Lung (tissue), 12 donors: ENCODE measurements around the gene CDC5L. TPM values are rescaled to one million over a fixed set of nuclear protein-coding genes. Genes with fewer than 3 reads are reported as not detected.
A peak's percentile ranks its signal among the peaks of the same experiment; 100 is the strongest.

Experiments
- ATAC-seq: fragments of 200-7000 bp; cut with Tn5 transposase; one replicate; pipeline ENCODE4 v1.9.1; 2020; ENCODE audit warnings: moderate number of reproducible peaks; ENCODE audit not compliant: insufficient read depth, low FRiP score
- DNase-seq, 3 donors: peaks; one replicate each; pipeline ENCODE4 v3.0.0-alpha.2; 2013 to 2017
- H3K27ac ChIP-seq, 2 donors: one replicate each; pipeline ENCODE4 v1.5.1; 2013; ENCODE audit warnings: mild to moderate bottlenecking in 2 of 2, moderate library complexity in 2 of 2, control low read depth in 1 of 2, inconsistent platforms in 1 of 2, low read depth in 1 of 2, low read length in 1 of 2
- H3K27me3 ChIP-seq, 3 donors: one replicate each; pipeline ENCODE4 v1.5.1; 2013; ENCODE audit warnings: low read length in 2 of 3; ENCODE audit not compliant: control insufficient read depth in 3 of 3, insufficient read depth in 3 of 3
- H3K36me3 ChIP-seq, 4 donors: one replicate each; pipeline ENCODE4 v1.5.1; 2013; ENCODE audit warnings: low read length in 4 of 4, mild to moderate bottlenecking in 1 of 4, moderate library complexity in 1 of 4; ENCODE audit not compliant: control insufficient read depth in 4 of 4, insufficient read depth in 4 of 4
- H3K4me1 ChIP-seq, 5 donors: one replicate each; pipeline ENCODE4 v1.5.1; 2013; ENCODE audit warnings: low read length in 5 of 5, mild to moderate bottlenecking in 2 of 5, moderate library complexity in 1 of 5; ENCODE audit not compliant: control insufficient read depth in 5 of 5, insufficient read depth in 5 of 5
- H3K4me3 ChIP-seq: one replicate; pipeline ENCODE4 v1.5.1; 2013; ENCODE audit warnings: mild to moderate bottlenecking, control low read depth, moderate library complexity
- H3K9ac ChIP-seq, 2 donors: one replicate each; pipeline ENCODE4 v1.5.1; 2013; ENCODE audit warnings: low read length in 2 of 2, control low read depth in 1 of 2; ENCODE audit not compliant: insufficient read depth in 1 of 2
- H3K9me3 ChIP-seq, 4 donors: one replicate each; pipeline ENCODE4 v1.5.1; 2013; ENCODE audit warnings: low read length in 3 of 4, mild to moderate bottlenecking in 1 of 4, moderate library complexity in 1 of 4; ENCODE audit not compliant: control insufficient read depth in 4 of 4, insufficient read depth in 3 of 4
- CTCF ChIP-seq: IDR thresholded peaks from 2 replicates; pipeline ENCODE4 v1.5.1; 2012; ENCODE audit warnings: mild to moderate bottlenecking; ENCODE audit errors: control extremely low read depth, extremely low read depth
- WGBS, 2 donors: extraction: QIAGEN DNeasy Blood & Tissue Kit; methylation state at CpG; one replicate each; pipeline ENCODE4 v1.1.7; 2013; 5-methylcytosine and 5-hydroxymethylcytosine counted together
- polyA plus RNA-seq, 2 donors: library from polyadenylated mRNA; stranded (reverse); fragments of 200-250 nt; gene quantifications; one replicate each; pipeline ENCODE4 v1.2.1, GENCODE V29; 2013
- total RNA-seq, 2 donors: library from RNA; depleted of rRNA in 1 of 2; stranded (reverse); fragments of >200 nt in 1 of 2; gene quantifications; one replicate each; pipeline ENCODE4 v1.2.1, GENCODE V29; 2014 to 2021
- donor health status: control.
- donor health status: control.
- donor health status: Bipolar disorder and iron deficiency.
- donor health status: healthy.
- donor health status: DM: yes; HTN: yes; CAD: no.

The CDC5L gene
- total and polyA plus RNA-seq, 4 donors: 5.1 to 26.8 (median 11.3) TPM

GRCh38 chr6:44453146-44453545 is 65.6 kb downstream of the CDC5L start:
- H3K27ac ChIP-seq: no peak overlapping the region
- no peaks in the 10 kb centered on the region for H3K9me3 ChIP-seq
- H3K9ac ChIP-seq: no peak overlapping the region
- H3K36me3 ChIP-seq: peaks cover 0 to 8% (median 3%) of the 10 kb centered on the region in 4 donors
- H3K4me3 ChIP-seq: no peak overlapping the region
- peaks cover 0 to 8% (median 0%) of the 10 kb centered on the region in 5 donors for H3K4me1 ChIP-seq
- no peak for DNase-seq
- 84 to 92% methylated on average over 1 of the region's 1 CpG for WGBS, 2 donors
- ATAC-seq: no peak
- no peaks in the 10 kb centered on the region for H3K27me3 ChIP-seq
- TF ChIP-seq CTCF: no peak

GRCh38 chr6:44454198-44454597 is 66.7 kb downstream of the CDC5L start:
- Histone ChIP-seq H3K4me1 (peaks cover 0 to 8% (median 0%) of the 10 kb centered on the region in 5 donors), H3K27ac (no peak overlapping the region), H3K9ac (no peak overlapping the region), H3K27me3 (no peaks in the 10 kb centered on the region), H3K36me3 (peaks cover 0 to 8% (median 2%) of the 10 kb centered on the region in 4 donors), H3K4me3 (no peak overlapping the region), H3K9me3 (no peaks in the 10 kb centered on the region)
- WGBS, 2 donors: 83 to 86% methylated on average over 5 of the region's 5 CpGs
- no peak for DNase-seq
- no peak for TF ChIP-seq CTCF
- no peak for ATAC-seq

GRCh38 chr6:44456070-44456965 is 68.8 kb downstream of the CDC5L start:
- no peak overlapping the region for H3K9ac ChIP-seq
- ATAC-seq: peak; percentile 84
- no peak overlapping the region for H3K4me3 ChIP-seq
- H3K27ac ChIP-seq: no peak overlapping the region
- WGBS, 2 donors: 39 to 49% methylated on average over 16 of the region's 16 CpGs
- TF ChIP-seq CTCF: peak; percentile 58
- no peaks in the 10 kb centered on the region for H3K9me3 ChIP-seq
- H3K36me3 ChIP-seq: peaks cover 0 to 8% (median 2%) of the 10 kb centered on the region in 4 donors
- peak in 1 of 3 donors; percentile 32 for DNase-seq
- H3K27me3 ChIP-seq: no peaks in the 10 kb centered on the region
- peaks cover 0 to 8% (median 0%) of the 10 kb centered on the region in 5 donors for H3K4me1 ChIP-seq
